Kidney epithelial cell (primary cell): Measurements from ENCODE around the gene LAMA1. TPM values are rescaled to one million over a fixed set of nuclear protein-coding genes. Genes with fewer than 3 reads are reported as not detected.

ENCODE experiments used
- DNase-seq: peaks from one replicate; pipeline ENCODE4 v3.0.0-alpha.2; 2010; ENCODE audit warnings: low read depth
- H3K27me3 ChIP-seq: 2 replicates; pipeline ENCODE4 v1.6.0; 2011; ENCODE audit warnings: low read length; ENCODE audit not compliant: control insufficient read depth, insufficient read depth
- H3K36me3 ChIP-seq: 2 replicates; pipeline ENCODE4 v1.5.1; 2011; ENCODE audit warnings: low read length; ENCODE audit not compliant: control insufficient read depth, insufficient read depth
- H3K4me3 ChIP-seq: 2 replicates; pipeline ENCODE4 v1.5.1; 2011; ENCODE audit warnings: low read depth, mild to moderate bottlenecking, control low read depth, low read length
- total RNA-seq: library from RNA; depleted of rRNA; stranded (reverse); fragments of >200 nt; gene quantifications from 2 replicates; pipeline ENCODE4 v1.2.3, GENCODE V29; 2015
- TF ChIP-seq, protein P1 (sequence below): IDR thresholded peaks from 2 replicates; pipeline ENCODE4 v1.5.1; 2011; ENCODE audit warnings: mild to moderate bottlenecking, moderate library complexity, low read length, control low read depth, inconsistent platforms; ENCODE audit not compliant: insufficient read depth, poor library complexity, severe bottlenecking

LAMA1 gene
- total RNA-seq, 1 donor from 2014 or later, result 29.5 TPM

- H3K27me3 ChIP-seq, result no peaks in the 10 kb centered on the region
Measured at GRCh38 chr18:6976935-6977334, 140.7 kb downstream of the LAMA1 start.

GRCh38 chr18:6975084-6975483 lies 142.5 kb downstream of the LAMA1 start:
- Histone ChIP-seq H3K4me3 (no peak overlapping the region), H3K27me3 (no peaks in the 10 kb centered on the region), H3K36me3 (peaks cover 1% of the 10 kb centered on the region)
- TF ChIP-seq, protein P1, sequence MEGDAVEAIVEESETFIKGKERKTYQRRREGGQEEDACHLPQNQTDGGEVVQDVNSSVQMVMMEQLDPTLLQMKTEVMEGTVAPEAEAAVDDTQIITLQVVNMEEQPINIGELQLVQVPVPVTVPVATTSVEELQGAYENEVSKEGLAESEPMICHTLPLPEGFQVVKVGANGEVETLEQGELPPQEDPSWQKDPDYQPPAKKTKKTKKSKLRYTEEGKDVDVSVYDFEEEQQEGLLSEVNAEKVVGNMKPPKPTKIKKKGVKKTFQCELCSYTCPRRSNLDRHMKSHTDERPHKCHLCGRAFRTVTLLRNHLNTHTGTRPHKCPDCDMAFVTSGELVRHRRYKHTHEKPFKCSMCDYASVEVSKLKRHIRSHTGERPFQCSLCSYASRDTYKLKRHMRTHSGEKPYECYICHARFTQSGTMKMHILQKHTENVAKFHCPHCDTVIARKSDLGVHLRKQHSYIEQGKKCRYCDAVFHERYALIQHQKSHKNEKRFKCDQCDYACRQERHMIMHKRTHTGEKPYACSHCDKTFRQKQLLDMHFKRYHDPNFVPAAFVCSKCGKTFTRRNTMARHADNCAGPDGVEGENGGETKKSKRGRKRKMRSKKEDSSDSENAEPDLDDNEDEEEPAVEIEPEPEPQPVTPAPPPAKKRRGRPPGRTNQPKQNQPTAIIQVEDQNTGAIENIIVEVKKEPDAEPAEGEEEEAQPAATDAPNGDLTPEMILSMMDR, result no peak
- no peak for DNase-seq

More at GRCh38 chr18:6976935-6977334, 140.7 kb downstream of the LAMA1 start:
- no peak overlapping the region for H3K4me3 ChIP-seq
- DNase-seq, result no peak
- TF ChIP-seq, protein P1, result no peak
- peaks cover 1% of the 10 kb centered on the region for H3K36me3 ChIP-seq

DNA sequence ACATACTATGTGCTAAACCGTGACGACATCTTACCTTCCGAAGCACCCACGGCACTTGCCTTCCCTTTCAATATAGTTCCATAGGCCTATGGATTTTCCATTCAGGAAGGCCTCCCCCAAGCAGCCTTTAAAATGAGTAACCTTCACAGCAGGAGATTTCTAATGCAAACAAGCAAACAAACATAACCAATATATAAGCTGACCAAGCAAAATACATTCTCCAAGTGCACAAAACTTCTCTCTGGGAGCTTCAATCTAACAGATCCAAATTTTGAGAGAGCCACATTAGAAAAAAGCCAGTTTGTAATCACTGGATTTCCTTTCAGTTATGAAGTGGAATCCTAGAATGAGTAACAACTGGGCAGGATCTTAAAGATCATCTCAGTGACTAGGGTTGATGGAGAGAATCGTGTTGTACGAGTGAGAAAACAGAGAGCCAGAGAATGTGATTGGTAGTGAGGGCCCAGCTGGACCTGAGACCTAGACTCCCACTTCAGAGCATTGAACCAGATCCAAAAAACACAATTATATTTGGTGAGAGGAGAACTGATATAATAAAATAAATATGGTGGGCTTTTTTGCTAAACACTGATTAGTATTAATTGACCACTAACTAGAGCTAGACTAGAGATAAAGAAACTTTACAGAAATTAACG lies 145.6 kb downstream of the LAMA1 start:
- no peak for DNase-seq
- Histone ChIP-seq H3K27me3 (no peaks in the 10 kb centered on the region), H3K36me3 (no peaks in the 10 kb centered on the region), H3K4me3 (no peak overlapping the region)
- TF ChIP-seq, protein P1, result no peak

- Histone ChIP-seq H3K4me3 (no peak overlapping the region), H3K36me3 (peaks cover 1% of the 10 kb centered on the region), H3K27me3 (no peaks in the 10 kb centered on the region)
- DNase-seq, result peak; percentile 12
- TF ChIP-seq, protein P1, result no peak
Measured at GRCh38 chr18:6963452-6964097, 154.0 kb downstream of the LAMA1 start.

DNA sequence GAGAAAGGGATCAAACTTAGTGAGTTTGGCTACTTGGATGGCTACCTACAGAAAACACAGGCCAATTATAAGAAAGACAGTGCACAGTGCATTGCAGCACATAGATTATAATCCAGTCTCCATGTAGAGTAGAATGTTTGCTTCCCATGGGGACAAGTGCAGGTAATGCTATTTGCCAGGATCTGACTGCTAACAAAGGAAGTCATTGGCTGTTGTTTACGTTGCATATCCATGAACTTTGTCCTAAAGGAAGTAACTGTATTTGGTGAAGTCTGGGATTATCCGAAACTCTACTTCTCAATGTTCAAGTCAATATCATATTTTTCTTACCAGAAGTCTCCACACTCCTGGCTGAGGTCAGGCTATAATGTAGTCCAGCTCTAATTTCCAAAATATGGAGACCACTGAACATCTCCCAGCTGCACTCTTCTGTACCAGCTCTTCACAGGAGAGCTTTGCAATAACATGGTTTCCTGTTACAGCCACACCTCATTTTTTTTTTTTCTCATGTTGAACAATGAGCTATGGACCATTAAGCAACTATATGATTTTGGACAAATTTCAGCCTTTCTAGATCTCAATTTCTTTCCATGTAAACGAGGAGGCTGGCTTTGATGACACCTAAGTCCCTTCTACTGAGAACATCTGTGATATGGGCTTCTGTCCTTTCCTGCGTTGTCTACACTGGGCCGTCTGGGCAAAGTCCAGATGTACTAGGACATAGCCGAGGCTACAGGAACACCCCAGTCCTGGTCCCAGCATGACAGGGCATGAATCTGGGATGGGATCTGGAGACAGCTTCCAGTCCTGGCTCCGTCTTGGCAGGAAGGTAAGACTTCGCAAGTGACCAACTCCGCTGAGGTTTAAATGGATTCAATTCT lies 154.8 kb downstream of the LAMA1 start:
- TF ChIP-seq, protein P1, result no peak
- Histone ChIP-seq H3K4me3 (no peak overlapping the region), H3K27me3 (no peaks in the 10 kb centered on the region), H3K36me3 (peaks cover 1% of the 10 kb centered on the region)
- DNase-seq, result no peak
